IMR-90 (cell line): Measurements from ENCODE around the gene CNOT10. TPM values are rescaled to one million over a fixed set of nuclear protein-coding genes. Genes with fewer than 3 reads are reported as not detected.

Experiments used
- ATAC-seq: fragments of 200-7000 bp; cut with Tn5 transposase; 2 replicates; pipeline ENCODE4 v1.9.1; 2020; ENCODE audit warnings: low read depth, mild to moderate bottlenecking, moderate library complexity
- BruUV-seq: library from RNA; stranded (reverse); fragments of 400-500 nt; replicated peaks from 2 replicates; lab custom pipeline; 2021; lab: Mats Ljungman, UMichigan
- CTCF ChIA-PET: fragments of 300-600 bp; formaldehyde crosslinking; extraction: SDS; loops from one replicate; lab custom pipeline; 2021; ENCODE audit warnings: antibody characterized with exemption; lab: Yijun Ruan, JAX
- POLR2A ChIA-PET: fragments of 300-600 bp; sonication (Branson Sonifier 250); formaldehyde crosslinking; loops from one replicate; lab custom pipeline; 2022; ENCODE audit warnings: antibody characterized with exemption; ENCODE audit not compliant: unreplicated experiment; lab: Charles Lee
- DNase-seq: peaks from one replicate; pipeline ENCODE4 v3.0.0; 2013
- H2AFZ ChIP-seq: replicated peaks from 2 replicates; pipeline ENCODE3; 2013; ENCODE audit warnings: low read length, mild to moderate bottlenecking; ENCODE audit not compliant: poor library complexity
- H2AK5ac ChIP-seq: 2 replicates; pipeline ENCODE4 v1.6.1; 2013; ENCODE audit warnings: low read depth, low read length, inconsistent platforms
- H2AK9ac ChIP-seq: replicated peaks from 2 replicates; pipeline ENCODE3; 2013; ENCODE audit warnings: mild to moderate bottlenecking, low read depth, low read length, moderate library complexity; ENCODE audit not compliant: poor library complexity
- H2BK120ac ChIP-seq: 2 replicates; pipeline ENCODE4 v1.6.1; 2013; ENCODE audit warnings: low read depth, low read length, inconsistent platforms
- H2BK15ac ChIP-seq: 3 replicates; pipeline ENCODE4 v1.6.1; 2013; ENCODE audit warnings: low read depth, low read length, inconsistent platforms
- H2BK20ac ChIP-seq: 2 replicates; pipeline ENCODE4 v1.6.1; 2013; ENCODE audit warnings: low read depth, mild to moderate bottlenecking, inconsistent platforms, low read length, moderate library complexity
- H2BK5ac ChIP-seq: 2 replicates; pipeline ENCODE4 v1.6.1; 2013; ENCODE audit warnings: mild to moderate bottlenecking, low read depth, low read length, inconsistent platforms; ENCODE audit not compliant: poor library complexity, severe bottlenecking
- H3K14ac ChIP-seq: replicated peaks from 2 replicates; pipeline ENCODE4 v1.6.1; 2013; ENCODE audit warnings: low read depth, low read length, inconsistent platforms
- H3K18ac ChIP-seq: 2 replicates; pipeline ENCODE4 v1.6.1; 2013; ENCODE audit warnings: low read depth, low read length, control low read depth
- H3K23ac ChIP-seq: 2 replicates; pipeline ENCODE4 v1.6.1; 2013; ENCODE audit warnings: low read depth, low read length, inconsistent platforms
- H3K27ac ChIP-seq: 2 replicates; pipeline ENCODE4 v1.5.1; 2013; ENCODE audit warnings: mild to moderate bottlenecking, control low read depth, low read length; ENCODE audit not compliant: insufficient read depth
- H3K27me3 ChIP-seq: 2 replicates; pipeline ENCODE4 v1.6.1; 2013; ENCODE audit warnings: low read length; ENCODE audit not compliant: control insufficient read depth, insufficient read depth
- H3K36me3 ChIP-seq: 2 replicates; pipeline ENCODE4 v1.6.1; 2013; ENCODE audit warnings: low read length, mixed read lengths; ENCODE audit not compliant: control insufficient read depth, insufficient read depth
- H3K4ac ChIP-seq: 2 replicates; pipeline ENCODE4 v1.6.1; 2013; ENCODE audit warnings: low read depth, low read length, inconsistent platforms
- H3K4me1 ChIP-seq: 2 replicates; pipeline ENCODE4 v1.6.1; 2013; ENCODE audit warnings: low read length, mixed read lengths; ENCODE audit not compliant: control insufficient read depth, insufficient read depth
- H3K4me2 ChIP-seq: 2 replicates; pipeline ENCODE4 v1.6.1; 2013; ENCODE audit warnings: low read depth, mild to moderate bottlenecking, control low read depth, low read length, moderate library complexity
- H3K4me3 ChIP-seq: 2 replicates; pipeline ENCODE4 v1.5.1; 2013; ENCODE audit warnings: low read depth, mild to moderate bottlenecking, control low read depth, low read length, moderate library complexity; ENCODE audit not compliant: insufficient read depth
- H3K56ac ChIP-seq: 2 replicates; pipeline ENCODE4 v1.6.1; 2013; ENCODE audit warnings: low read length, inconsistent platforms; ENCODE audit not compliant: insufficient read depth; ENCODE audit errors: extremely low read depth
- H3K79me1 ChIP-seq, 2 experiments: 2 replicates each; pipeline ENCODE4 v1.6.1; 2013; ENCODE audit warnings: low read length in 2 of 2, inconsistent platforms in 1 of 2, low read depth in 1 of 2
- H3K9ac ChIP-seq: 2 replicates; pipeline ENCODE4 v1.6.1; 2013; ENCODE audit warnings: low read depth, low read length, control low read depth
- H3K9me1 ChIP-seq: 2 replicates; pipeline ENCODE4 v1.6.1; 2013; ENCODE audit warnings: low read length, inconsistent platforms; ENCODE audit not compliant: insufficient read depth
- H3K9me3 ChIP-seq: 2 replicates; pipeline ENCODE4 v1.6.1; 2013; ENCODE audit warnings: low read length; ENCODE audit not compliant: control insufficient read depth, insufficient read depth
- H4K20me1 ChIP-seq: 2 replicates; pipeline ENCODE4 v1.6.1; 2013; ENCODE audit warnings: low read length, inconsistent platforms; ENCODE audit not compliant: insufficient read depth
- H4K5ac ChIP-seq: 2 replicates; pipeline ENCODE4 v1.6.1; 2013; ENCODE audit warnings: mild to moderate bottlenecking, low read depth, low read length, control low read depth
- H4K8ac ChIP-seq, 2 experiments: 2 replicates each; pipeline ENCODE4 v1.6.1; 2013; ENCODE audit warnings: low read depth in 2 of 2, low read length in 2 of 2, control low read depth in 1 of 2, inconsistent platforms in 1 of 2
- H4K91ac ChIP-seq: 2 replicates; pipeline ENCODE4 v1.6.1; 2013; ENCODE audit warnings: low read depth, low read length, inconsistent platforms; ENCODE audit not compliant: insufficient read depth
- BHLHE40 ChIP-seq: fragments of 150-350 bp; IDR thresholded peaks from 2 replicates; pipeline ENCODE4 v1.6.1; 2016; ENCODE audit warnings: mild to moderate bottlenecking, low read depth, low read length
- CHD1 ChIP-seq: IDR thresholded peaks from 2 replicates; pipeline ENCODE4 v1.6.1; 2012; ENCODE audit warnings: low read depth, low read length, improper control_type of control experiment
- ELK1 ChIP-seq: fragments of 150-350 bp; IDR thresholded peaks from 2 replicates; pipeline ENCODE4 v1.6.1; 2016; ENCODE audit warnings: low read depth, mild to moderate bottlenecking, low read length, moderate library complexity, borderline replicate concordance
- FOS ChIP-seq: fragments of 150-350 bp; IDR thresholded peaks from 2 replicates; pipeline ENCODE4 v1.6.1; 2016; ENCODE audit warnings: low read depth, low read length
- MAFK ChIP-seq: IDR thresholded peaks from 2 replicates; pipeline ENCODE4 v1.6.1; 2012; ENCODE audit warnings: low read depth, low read length, improper control_type of control experiment
- MAZ ChIP-seq: IDR thresholded peaks from 2 replicates; pipeline ENCODE4 v1.6.1; 2012; ENCODE audit warnings: low read depth, mild to moderate bottlenecking, low read length, improper control_type of control experiment, moderate library complexity, borderline replicate concordance
- POLR2A ChIP-seq: IDR thresholded peaks from 2 replicates; pipeline ENCODE4 v1.6.1; 2012; ENCODE audit warnings: mild to moderate bottlenecking, low read depth, low read length
- RAD21 ChIP-seq: IDR thresholded peaks from 2 replicates; pipeline ENCODE4 v1.6.1; 2012; ENCODE audit warnings: low read length, improper control_type of control experiment
- RCOR1 ChIP-seq: IDR thresholded peaks from 2 replicates; pipeline ENCODE4 v1.6.1; 2012; ENCODE audit warnings: mild to moderate bottlenecking, low read length, improper control_type of control experiment; ENCODE audit not compliant: insufficient replicate concordance
- USF2 ChIP-seq: fragments of 150-350 bp; IDR thresholded peaks from 2 replicates; pipeline ENCODE4 v1.6.1; 2017; ENCODE audit warnings: mild to moderate bottlenecking, antibody characterized with exemption, low read length, low read depth
- WGBS, 2 experiments: methylation state at CpG; one replicate each; pipeline versions ENCODE4 v1.1.5 to v1.1.7; 2013; ENCODE audit warnings: missing lambda C conversion rate in 2 of 2; ENCODE audit not compliant: insufficient read length in 1 of 2; ENCODE audit errors: extremely low coverage in 2 of 2; 5-methylcytosine and 5-hydroxymethylcytosine counted together
- dilution Hi-C: fragments of 300-500 bp; cut with HindIII; formaldehyde crosslinking; loops from one replicate; pipeline ENCODE4 v1.14.3; 2018; ENCODE audit warnings: low sequenced_read_pairs; ENCODE audit not compliant: unreplicated experiment
- in situ Hi-C: fragments of 300-500 bp; cut with MboI; formaldehyde crosslinking; loops from 3 replicates; pipeline ENCODE4 v1.14.3; 2019; ENCODE audit warnings: low sequenced_read_pairs, inconsistent platforms, mixed read lengths
- intact Hi-C: fragments of 100-400 bp; cut with micrococcal nuclease; formaldehyde crosslinking; loops from 2 replicates; pipeline ENCODE4 v1.10.0; 2022
- polyA plus RNA-seq, 3 experiments: library from polyadenylated mRNA; depleted of rRNA; stranded (reverse); fragments of >200 nt; gene quantifications; 2 replicates each; pipeline ENCODE4 v1.2.3, GENCODE V29; 2012; ENCODE audit warnings: low replicate concordance in 1 of 3
- total RNA-seq: library from RNA; depleted of rRNA; stranded (reverse); fragments of >200 nt; gene quantifications from 2 replicates; pipeline ENCODE4 v1.2.3, GENCODE V29; 2012

CNOT10 gene
- total and polyA plus RNA-seq, 2 of the 4 experiments (the other 2 are of a cell fraction) = 15.8 to 20.4 TPM

- Histone ChIP-seq H3K4me1 (no peaks in the 10 kb centered on the region), H3K4me3 (no peak overlapping the region), H3K79me1 (no peaks in the 10 kb centered on the region), H3K27ac (no peak overlapping the region), H3K9ac (no peak overlapping the region), H3K36me3 (no peaks in the 10 kb centered on the region), H3K4ac (no peak overlapping the region), H4K20me1 (no peaks in the 10 kb centered on the region), H3K9me3 (no peaks in the 10 kb centered on the region), H4K91ac (no peak overlapping the region), H3K18ac (no peak overlapping the region), H3K14ac (no peak overlapping the region), H2BK5ac (no peak overlapping the region), H3K4me2 (no peak overlapping the region), H2BK20ac (no peak overlapping the region), H2AFZ (peak overlapping the region; percentile 74), H3K23ac (no peak overlapping the region), H3K9me1 (no peaks in the 10 kb centered on the region), H2BK15ac (no peak overlapping the region), H2AK5ac (no peak overlapping the region), H3K27me3 (peaks cover 4% of the 10 kb centered on the region; the same call in 1 of the 2 replicates), H2BK120ac (no peak overlapping the region), H2AK9ac (no peak overlapping the region), H4K8ac (no peak overlapping the region), H4K5ac (no peak overlapping the region), H3K56ac (no peak overlapping the region)
- no CpG with 5 or more reads among the region's 3 CpGs for whole genome bisulfite sequencing, 2 experiments
- no TSS peak for BruUV-seq
- in situ Hi-C loops (no loop called here), dilution Hi-C loops (no loop called here), intact Hi-C loops (no loop called here)
- ATAC-seq = no peak
- CTCF ChIA-PET = interaction anchor here (0.9 kb wide), 1 partner anchor 12 kb away, joined by 5 read pairs; no protein-coding TSS in a partner anchor
- TF ChIP-seq POLR2A (no peak), BHLHE40 (no peak), MAZ (no peak), RCOR1 (no peak), FOS (no peak), MAFK (no peak), USF2 (no peak), RAD21 (no peak), ELK1 (no peak), CHD1 (no peak)
- no peak for DNase-seq
- POLR2A ChIA-PET = no interaction called here
Measured at GRCh38 chr3:32640939-32641338, 44.0 kb upstream of the CNOT10 start.
